Caco-2 (cell line): ENCODE data around the gene EMC8. TPM values are rescaled to one million over a fixed set of nuclear protein-coding genes. Genes with fewer than 3 reads are reported as not detected.

Source experiments
- BruUV-seq: library from RNA; stranded (reverse); fragments of 400-500 nt; replicated peaks from 2 replicates; lab custom pipeline; 2021; lab: Mats Ljungman, UMichigan
- CTCF ChIA-PET: fragments of 300-600 bp; sonication (Branson Sonifier 250); formaldehyde crosslinking; loops from one replicate; lab custom pipeline; 2022; ENCODE audit warnings: antibody characterized with exemption; lab: Charles Lee
- POLR2A ChIA-PET: fragments of 300-600 bp; sonication (Branson Sonifier 250); formaldehyde crosslinking; loops from one replicate; lab custom pipeline; 2022; ENCODE audit warnings: antibody characterized with exemption; lab: Charles Lee
- DNase-seq, 2 experiments: peaks; one replicate each; pipeline versions ENCODE4 v3.0.0 to v3.0.0-alpha.2; 2020 to 2022
- H3K27me3 ChIP-seq: replicated peaks from 2 replicates; pipeline ENCODE4 v1.6.0; 2011; ENCODE audit warnings: low read length; ENCODE audit not compliant: control insufficient read depth, insufficient read depth
- H3K36me3 ChIP-seq: 2 replicates; pipeline ENCODE4 v1.5.1; 2011; ENCODE audit warnings: low read length; ENCODE audit not compliant: control insufficient read depth, insufficient read depth
- H3K4me1 ChIP-seq: fragments of 250-450 bp; sonication (Bioruptor Pico); 2 replicates; pipeline ENCODE4 v1.5.1; 2020; ENCODE audit warnings: mild to moderate bottlenecking
- H3K4me3 ChIP-seq: 2 replicates; pipeline ENCODE4 v1.5.1; 2011; ENCODE audit warnings: low read depth, mild to moderate bottlenecking, control low read depth, low read length
- H3K9me3 ChIP-seq: fragments of 250-450 bp; sonication (Bioruptor Pico); 2 replicates; pipeline ENCODE4 v1.5.1; 2020; ENCODE audit warnings: mild to moderate bottlenecking, moderate library complexity
- H3K27ac Mint-ChIP-seq: one replicate; pipeline ENCODE4 v1.8.0; 2022; ENCODE audit warnings: mixed read lengths; ENCODE audit not compliant: unreplicated experiment
- H3K27me3 Mint-ChIP-seq: one replicate; pipeline ENCODE4 v1.8.0; 2022; ENCODE audit warnings: mixed read lengths; ENCODE audit not compliant: insufficient read depth, unreplicated experiment
- H3K36me3 Mint-ChIP-seq: one replicate; pipeline ENCODE4 v1.8.0; 2022; ENCODE audit warnings: mild to moderate bottlenecking, mixed read lengths; ENCODE audit not compliant: insufficient read depth, unreplicated experiment
- H3K4me1 Mint-ChIP-seq: one replicate; pipeline ENCODE4 v1.8.0; 2022; ENCODE audit warnings: low read depth, mixed read lengths; ENCODE audit not compliant: unreplicated experiment
- H3K4me3 Mint-ChIP-seq: one replicate; pipeline ENCODE4 v1.8.0; 2022; ENCODE audit warnings: mild to moderate bottlenecking, moderate library complexity, mixed read lengths; ENCODE audit not compliant: unreplicated experiment
- H3K9me3 Mint-ChIP-seq: one replicate; pipeline ENCODE4 v1.8.0; 2022; ENCODE audit warnings: mixed read lengths; ENCODE audit not compliant: unreplicated experiment
- CTCF ChIP-seq, 2 experiments: fragments of 200-600 bp in 1 of 2; IDR thresholded peaks; 1 replicate in 1 of 2; 2 replicates in 1 of 2; pipeline versions ENCODE4 v1.5.1 to v1.8.0; 2011 to 2022; ENCODE audit warnings: antibody characterized with exemption in 1 of 2, control low read depth in 1 of 2, inconsistent platforms in 1 of 2, low read depth in 1 of 2, low read length in 1 of 2, mild to moderate bottlenecking in 1 of 2, moderate library complexity in 1 of 2; ENCODE audit not compliant: insufficient read depth in 1 of 2, severe bottlenecking in 1 of 2, unreplicated experiment in 1 of 2
- intact Hi-C: fragments of 100-400 bp; cut with micrococcal nuclease; formaldehyde crosslinking; loops from one replicate; pipeline ENCODE4 v1.10.0; 2022; ENCODE audit not compliant: unreplicated experiment
- total RNA-seq: library from RNA; stranded (reverse); gene quantifications from 2 replicates; pipeline ENCODE4 v1.2.3, GENCODE V29; 2022

Gene EMC8
- total RNA-seq, 1 experiment from 2014 or later = 94.7 TPM

DNA sequence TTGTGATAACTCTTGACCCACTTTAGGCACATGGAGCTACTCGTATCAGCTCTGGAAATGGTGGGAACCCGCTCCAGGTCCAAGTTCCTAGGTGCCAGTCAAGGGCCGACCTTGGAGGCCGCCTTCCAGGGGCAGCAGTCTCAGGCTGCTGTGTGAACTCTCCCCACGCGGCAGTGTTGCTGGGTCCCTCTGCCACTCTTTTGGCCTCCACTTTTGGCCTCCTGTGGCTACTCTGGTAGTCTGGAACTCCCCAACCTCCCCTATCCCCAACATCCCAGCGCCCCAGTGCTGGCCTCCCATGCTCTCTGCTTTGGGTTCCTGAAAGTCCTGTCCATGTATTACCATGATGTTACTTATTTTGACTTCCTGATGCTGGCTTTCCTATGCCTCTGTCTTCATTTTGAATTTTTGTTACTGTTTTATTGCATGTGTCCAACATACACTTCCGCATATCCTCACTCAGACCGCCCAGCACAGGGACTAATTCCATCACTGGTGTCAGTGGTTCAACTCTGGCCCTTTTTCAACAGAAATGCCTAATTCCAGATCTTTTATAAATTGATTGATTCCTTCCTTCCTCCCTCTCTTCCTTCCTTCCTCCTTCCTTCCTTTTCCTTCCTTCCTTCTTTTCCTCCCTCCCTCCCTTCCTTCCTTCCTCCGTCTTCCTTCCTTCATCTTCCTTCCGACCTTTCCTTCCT, 44.3 kb upstream of the EMC8 start:
- Mint-ChIP-seq H3K36me3 (peaks cover 7% of the 10 kb centered on the region), H3K27me3 (no peaks in the 10 kb centered on the region), H3K9me3 (peaks cover 17% of the 10 kb centered on the region), H3K27ac (no peak overlapping the region), H3K4me3 (no peak overlapping the region), H3K4me1 (peaks cover 30% of the 10 kb centered on the region)
- no peak for TF ChIP-seq CTCF (IDR thresholded peaks at IDR 0.05; ENCODE audit: insufficient read depth in 1 of 2, low read depth in 1 of 2, low read length in 1 of 2, severe bottlenecking in 1 of 2, unreplicated experiment in 1 of 2)
- no peak overlapping the region for H3K4me3 ChIP-seq
- H3K36me3 ChIP-seq = no peaks in the 10 kb centered on the region
- no peaks in the 10 kb centered on the region for H3K27me3 ChIP-seq
- H3K9me3 ChIP-seq = no peaks in the 10 kb centered on the region
- BruUV-seq = no TSS peak
- CTCF ChIA-PET = interaction anchor here (1.3 kb wide), 1 partner anchor 22 kb away, joined by 7 read pairs; no protein-coding TSS in a partner anchor
- intact Hi-C loops = no loop called here
- H3K4me1 ChIP-seq = peaks cover 15% of the 10 kb centered on the region
- DNase-seq = no peak
- POLR2A ChIA-PET = no interaction called here

- DNase-seq = no peak
- Mint-ChIP-seq H3K36me3 (peaks cover 7% of the 10 kb centered on the region), H3K27ac (no peak overlapping the region), H3K27me3 (no peaks in the 10 kb centered on the region), H3K4me1 (peaks cover 23% of the 10 kb centered on the region), H3K9me3 (peaks cover 17% of the 10 kb centered on the region), H3K4me3 (no peak overlapping the region)
- BruUV-seq = no TSS peak
- CTCF ChIA-PET = no interaction called here
- Histone ChIP-seq H3K27me3 (no peaks in the 10 kb centered on the region), H3K36me3 (no peaks in the 10 kb centered on the region), H3K4me3 (no peak overlapping the region), H3K9me3 (0 out of 2 replicates have a peak, but pooled peaks cover under 1% of the 10 kb centered on the region), H3K4me1 (peaks cover 8% of the 10 kb centered on the region)
- no peak for TF ChIP-seq CTCF (IDR thresholded peaks at IDR 0.05; ENCODE audit: insufficient read depth in 1 of 2, low read depth in 1 of 2, low read length in 1 of 2, severe bottlenecking in 1 of 2, unreplicated experiment in 1 of 2)
- intact Hi-C loops = no loop called here
- POLR2A ChIA-PET = no interaction called here
Observed at GRCh38 chr16:85842848-85843247, 43.5 kb upstream of the EMC8 start.

DNA sequence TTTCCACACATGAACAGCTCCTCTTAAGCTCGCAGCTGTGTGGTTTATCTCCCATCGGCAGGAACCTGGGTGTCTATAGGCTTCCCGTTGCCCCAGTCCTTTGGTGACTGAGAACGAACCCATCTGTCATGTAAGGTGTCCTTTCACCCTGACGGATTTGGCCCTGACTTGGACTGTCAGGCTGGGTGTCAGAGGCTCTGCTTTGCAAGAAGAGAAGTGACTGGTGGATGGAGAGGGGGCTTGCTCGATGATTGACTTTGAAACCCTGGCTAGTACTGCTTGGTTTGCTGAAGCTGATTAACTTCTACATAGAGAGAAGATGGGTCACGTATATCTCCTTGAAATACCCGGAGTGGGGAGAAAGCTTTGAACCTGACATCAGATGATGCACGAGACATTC, 43.1 kb upstream of the EMC8 start:
- peaks cover 4% of the 10 kb centered on the region for H3K4me1 ChIP-seq
- intact Hi-C loops = no loop called here
- no peaks in the 10 kb centered on the region for H3K27me3 ChIP-seq
- TF ChIP-seq CTCF (IDR thresholded peaks at IDR 0.05; ENCODE audit: insufficient read depth in 1 of 2, low read depth in 1 of 2, low read length in 1 of 2, severe bottlenecking in 1 of 2, unreplicated experiment in 1 of 2) = no peak
- POLR2A ChIA-PET = no interaction called here
- Mint-ChIP-seq H3K27ac (no peak overlapping the region), H3K4me3 (no peak overlapping the region), H3K36me3 (peaks cover 7% of the 10 kb centered on the region), H3K4me1 (peaks cover 19% of the 10 kb centered on the region), H3K27me3 (no peaks in the 10 kb centered on the region), H3K9me3 (peaks cover 17% of the 10 kb centered on the region)
- CTCF ChIA-PET = interaction anchor here (0.6 kb wide), 1 partner anchor 32 kb away, joined by 3 read pairs; no protein-coding TSS in a partner anchor
- H3K36me3 ChIP-seq = no peaks in the 10 kb centered on the region
- BruUV-seq = no TSS peak
- H3K9me3 ChIP-seq = peaks cover 4% of the 10 kb centered on the region; the same call in 1 of the 2 replicates
- no peak overlapping the region for H3K4me3 ChIP-seq
- no peak for DNase-seq
